ENCODE measurements around the gene TGFB3. TPM values are rescaled to one million over a fixed set of nuclear protein-coding genes. Genes with fewer than 3 reads are reported as not detected.

The TGFB3 gene
- total RNA-seq, 4 donors from 2014 or later = 1.5 to 10.5 (median 5.0) TPM

- H3K27ac ChIP-seq = peak overlapping the region in 3 of 4 donors; percentile 91 to 97 (median 92)
- H3K4me3 ChIP-seq = peak overlapping the region; percentile 2 to 91 (median 64)
- no peaks in the 10 kb centered on the region for H3K27me3 ChIP-seq
- DNase-seq = no peak
- intact Hi-C loops (cut with DNase I) = no loop called here
- no peaks in the 10 kb centered on the region for H3K9me3 ChIP-seq
- H3K36me3 ChIP-seq = no peaks in the 10 kb centered on the region
- TF ChIP-seq CTCF (IDR thresholded peaks at IDR 0.05) = peak in 5 of 6 experiments; percentile 38 to 57 (median 44)
- TF ChIP-seq POLR2A (IDR thresholded peaks at IDR 0.05) = no peak
- 45 to 65% methylated on average over 12 to 13 of the region's 14 CpGs for WGBS, 2 donors
- peaks cover 13 to 60% (median 20%) of the 10 kb centered on the region in 3 donors for H3K4me1 ChIP-seq
These were observed 2.7 kb downstream of the TGFB3 start for GRCh38 chr14:75979071-75979571.

GRCh38 chr14:75978249-75978731 is 3.5 kb downstream of the TGFB3 start:
- TF ChIP-seq CTCF (IDR thresholded peaks at IDR 0.05) = no peak
- TF ChIP-seq POLR2A (IDR thresholded peaks at IDR 0.05) = no peak
- peak overlapping the region in 2 of 4 donors; percentile 1 to 91 for H3K27ac ChIP-seq
- H3K9me3 ChIP-seq = no peaks in the 10 kb centered on the region
- intact Hi-C loops (cut with DNase I) = no loop called here
- no peaks in the 10 kb centered on the region for H3K27me3 ChIP-seq
- H3K36me3 ChIP-seq = no peaks in the 10 kb centered on the region
- no peak for DNase-seq
- H3K4me3 ChIP-seq = no peak overlapping the region
- 52 to 79% methylated on average over 8 to 10 of the region's 10 CpGs for WGBS, 2 donors
- H3K4me1 ChIP-seq = peaks cover 13 to 60% (median 20%) of the 10 kb centered on the region in 3 donors

GRCh38 chr14:75977582-75977943 is 4.2 kb downstream of the TGFB3 start:
- TF ChIP-seq POLR2A (IDR thresholded peaks at IDR 0.05) = no peak
- no peak for TF ChIP-seq CTCF (IDR thresholded peaks at IDR 0.05)
- H3K4me1 ChIP-seq = peaks cover 13 to 54% (median 20%) of the 10 kb centered on the region in 3 donors
- H3K36me3 ChIP-seq = no peaks in the 10 kb centered on the region
- intact Hi-C loops (cut with DNase I) = no loop called here
- no peak overlapping the region for H3K27ac ChIP-seq
- WGBS, 2 donors = 44 to 52% methylated on average over 3 of the region's 3 CpGs
- no peak for DNase-seq
- H3K27me3 ChIP-seq = no peaks in the 10 kb centered on the region
- no peaks in the 10 kb centered on the region for H3K9me3 ChIP-seq
- H3K4me3 ChIP-seq = no peak overlapping the region

- no peak overlapping the region for H3K4me3 ChIP-seq
- WGBS, 2 donors = 68 to 73% methylated on average over 8 of the region's 8 CpGs
- H3K9me3 ChIP-seq = no peaks in the 10 kb centered on the region
- DNase-seq = no peak
- TF ChIP-seq POLR2A (IDR thresholded peaks at IDR 0.05) (no peak), CTCF (IDR thresholded peaks at IDR 0.05) (no peak)
- H3K4me1 ChIP-seq = peaks cover 13 to 54% (median 20%) of the 10 kb centered on the region in 3 donors
- no peaks in the 10 kb centered on the region for H3K36me3 ChIP-seq
- H3K27ac ChIP-seq = no peak overlapping the region
- intact Hi-C loops (cut with DNase I) = no loop called here
- no peaks in the 10 kb centered on the region for H3K27me3 ChIP-seq
These were observed 4.8 kb downstream of the TGFB3 start for GRCh38 chr14:75976826-75977581.

GRCh38 chr14:75972801-75973421 is 8.9 kb downstream of the TGFB3 start:
- no peak for DNase-seq
- H3K4me3 ChIP-seq = no peak overlapping the region
- no peak for TF ChIP-seq POLR2A (IDR thresholded peaks at IDR 0.05)
- no peak for TF ChIP-seq CTCF (IDR thresholded peaks at IDR 0.05)
- H3K27ac ChIP-seq = no peak overlapping the region
- H3K36me3 ChIP-seq = peaks cover 0 to 13% (median 0%) of the 10 kb centered on the region in 3 donors
- intact Hi-C loops (cut with DNase I) = no loop called here
- H3K27me3 ChIP-seq = no peaks in the 10 kb centered on the region
- 29 to 46% methylated on average over 4 to 6 of the region's 7 CpGs for WGBS, 2 donors
- peaks cover 0 to 20% (median 3%) of the 10 kb centered on the region in 3 donors for H3K4me1 ChIP-seq
- no peaks in the 10 kb centered on the region for H3K9me3 ChIP-seq

All from esophagus squamous epithelium (tissue), 5 donors.